ENCODE measurements around the gene SLC4A11.
"Not testable (repeated sequence)": the region's sequence is repeated elsewhere in the genome, so short reads cannot be mapped to it uniquely, and the experiment has no call there.

SLC4A11 gene

DNA sequence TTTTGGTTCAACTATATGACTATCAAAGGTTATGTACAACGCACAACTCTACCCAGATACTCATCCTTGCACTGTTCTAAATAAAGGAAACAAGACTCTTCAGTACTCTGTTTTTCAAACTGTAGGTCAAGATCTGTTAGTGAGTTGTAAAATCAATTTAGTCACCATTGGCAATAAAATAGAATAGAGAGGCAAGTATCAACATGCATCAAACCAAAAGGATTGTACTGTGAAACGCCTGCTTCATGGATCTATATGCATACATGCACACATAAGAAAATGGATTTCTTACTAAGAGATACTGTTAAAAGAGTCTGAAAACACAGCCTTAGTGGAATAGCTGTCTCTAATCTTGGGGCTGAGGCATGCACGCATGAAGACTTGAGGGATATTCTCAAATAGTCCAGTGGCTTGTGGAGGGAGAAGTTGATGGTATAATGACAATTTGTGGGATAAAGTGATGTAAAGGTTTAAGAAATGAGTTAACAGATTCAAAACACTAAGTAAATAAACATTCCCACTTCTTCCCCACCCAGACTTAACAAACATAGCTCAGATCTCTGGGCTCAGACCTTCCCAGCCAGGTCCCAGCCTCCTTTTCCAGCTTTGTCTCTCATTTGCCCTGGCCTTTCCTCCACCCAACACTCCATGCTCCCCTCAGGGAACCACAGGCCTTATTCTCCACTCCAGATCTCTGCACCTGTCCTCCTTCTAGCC lies 54.9 kb downstream of the SLC4A11 start:
- no peak for DNase-seq (ENCODE audit: low read depth)
- no peak for TF ChIP-seq CTCF (conservative IDR thresholded peaks at IDR 0.05; ENCODE audit: low read depth, low read length)
- no peak overlapping the region for H3K4me3 ChIP-seq (ENCODE audit: low read depth, low read length)

DNA sequence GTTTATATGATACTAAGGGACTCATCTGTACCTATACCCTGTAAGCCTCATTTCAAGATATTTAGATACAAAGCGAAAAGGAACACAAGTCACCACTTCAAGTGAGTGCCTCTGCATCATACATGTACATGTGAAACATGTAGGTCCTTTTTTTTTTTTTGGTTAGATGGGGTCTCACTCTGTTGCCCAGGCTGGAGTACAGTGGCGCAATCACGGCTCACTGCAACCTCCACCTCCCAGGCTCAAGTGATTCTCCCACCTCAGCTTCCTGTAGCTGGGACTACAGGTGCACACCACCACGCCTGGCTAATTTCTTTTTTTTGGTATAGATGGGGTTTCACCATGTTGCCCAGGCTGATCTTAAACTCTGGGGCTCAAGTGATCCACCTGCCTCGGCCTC lies 56.6 kb downstream of the SLC4A11 start:
- H3K4me3 ChIP-seq (ENCODE audit: low read depth, low read length); DNase-seq (ENCODE audit: low read depth): not testable (repeated sequence)

GRCh38 chr20:3181270-3181669 lies 57.7 kb downstream of the SLC4A11 start:
- no peak for DNase-seq (ENCODE audit: low read depth)
- H3K4me3 ChIP-seq (ENCODE audit: low read depth, low read length), result no peak overlapping the region
- no peak for TF ChIP-seq CTCF (conservative IDR thresholded peaks at IDR 0.05; ENCODE audit: low read depth, low read length)

GRCh38 chr20:3180319-3180718 lies 58.7 kb downstream of the SLC4A11 start:
- TF ChIP-seq CTCF (conservative IDR thresholded peaks at IDR 0.05; ENCODE audit: low read depth, low read length), result no peak
- no peak overlapping the region for H3K4me3 ChIP-seq (ENCODE audit: low read depth, low read length)
- DNase-seq (ENCODE audit: low read depth), result no peak

- H3K4me3 ChIP-seq (ENCODE audit: low read depth, low read length), result no peak overlapping the region
- DNase-seq (ENCODE audit: low read depth), result no peak
- no peak for TF ChIP-seq CTCF (conservative IDR thresholded peaks at IDR 0.05; ENCODE audit: low read depth, low read length)
These were observed 61.1 kb downstream of the SLC4A11 start for GRCh38 chr20:3177746-3178485.
